HG02852 (cell line): ENCODE data around the gene MAL.

Source experiments
- ATAC-seq: cut with Tn5 transposase; IDR thresholded peaks from one replicate; pipeline ENCODE4 v1.9.1; 2021; ENCODE audit warnings: mild to moderate bottlenecking, moderate library complexity; ENCODE audit not compliant: unreplicated experiment

The MAL gene

GRCh38 chr2:94995553-94996304 is 29.8 kb upstream of the MAL start:
- no peak for ATAC-seq

- no peak for ATAC-seq
Observed at GRCh38 chr2:94996305-94997100, 29.0 kb upstream of the MAL start.

- no peak for ATAC-seq
Observed at GRCh38 chr2:94997981-94998930, 27.3 kb upstream of the MAL start.

DNA sequence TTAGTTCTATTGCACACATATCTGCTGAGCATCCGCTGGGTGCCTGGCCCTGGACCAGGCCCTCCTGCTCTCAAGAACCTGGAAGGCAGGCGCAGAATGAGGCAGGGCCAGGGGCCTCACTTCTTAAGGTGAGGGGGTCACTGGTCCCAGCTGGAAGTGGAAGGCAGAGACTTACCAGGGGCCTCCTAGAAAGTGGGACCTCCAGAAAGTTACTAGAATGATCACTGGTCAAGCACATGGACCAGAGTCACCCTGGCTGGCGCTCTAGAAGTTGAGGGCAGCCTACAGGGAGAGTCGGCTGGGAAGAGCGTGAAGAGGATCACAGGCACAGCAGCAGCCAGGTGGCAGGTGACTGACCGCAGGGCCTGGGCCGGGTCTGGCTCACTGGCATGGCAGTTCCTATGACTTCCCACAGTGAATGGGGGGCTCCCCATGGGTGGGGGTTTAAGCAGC is 26.1 kb upstream of the MAL start:
- ATAC-seq, result no peak

DNA sequence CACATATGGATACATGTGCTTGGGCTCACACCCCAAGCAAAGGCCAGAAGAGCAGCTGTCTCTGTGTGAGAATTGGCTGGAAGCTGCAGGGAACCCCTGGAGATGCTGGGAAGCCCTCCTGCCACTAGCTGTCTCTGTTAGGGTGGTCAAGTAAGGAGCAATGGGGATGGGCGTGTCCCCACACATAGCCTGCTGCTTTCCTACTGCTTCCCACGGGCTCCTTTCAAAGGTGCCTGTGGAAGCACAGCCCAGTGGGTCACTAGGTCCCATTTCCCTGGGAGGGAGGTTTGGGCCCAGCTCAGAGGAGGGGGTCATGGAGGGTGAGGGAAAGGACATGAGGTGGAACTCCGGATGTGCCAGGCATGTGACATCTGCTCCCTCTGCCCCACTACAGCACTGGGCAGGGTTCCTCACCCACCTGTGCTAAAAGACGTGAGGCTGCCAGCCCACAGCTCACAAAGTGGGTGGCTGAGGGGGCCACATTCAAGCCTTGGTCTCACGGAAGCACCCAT is 24.4 kb upstream of the MAL start:
- ATAC-seq, result no peak

GRCh38 chr2:95001701-95002100 is 23.8 kb upstream of the MAL start:
- no peak for ATAC-seq

DNA sequence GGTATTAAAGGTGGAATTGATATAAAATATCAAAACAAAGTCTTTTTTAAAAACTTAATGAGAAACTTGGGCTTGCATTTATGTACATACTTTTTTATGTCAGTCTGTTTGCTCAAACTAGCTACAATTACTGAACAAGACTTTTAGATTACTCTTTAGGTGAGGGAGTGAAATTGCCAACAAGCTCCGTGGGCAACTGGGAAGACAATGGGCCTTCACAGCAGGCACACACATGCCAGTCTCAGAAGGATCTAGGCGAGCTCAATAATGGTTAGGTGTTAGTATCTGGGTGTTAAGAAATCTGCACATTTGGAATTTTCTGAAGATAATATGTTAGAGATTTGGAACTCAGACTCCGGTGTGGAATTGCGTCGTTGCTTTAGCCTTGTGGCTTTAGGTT is 23.0 kb upstream of the MAL start:
- no peak for ATAC-seq

GRCh38 chr2:95004287-95004686 is 21.2 kb upstream of the MAL start:
- ATAC-seq, result no peak

DNA sequence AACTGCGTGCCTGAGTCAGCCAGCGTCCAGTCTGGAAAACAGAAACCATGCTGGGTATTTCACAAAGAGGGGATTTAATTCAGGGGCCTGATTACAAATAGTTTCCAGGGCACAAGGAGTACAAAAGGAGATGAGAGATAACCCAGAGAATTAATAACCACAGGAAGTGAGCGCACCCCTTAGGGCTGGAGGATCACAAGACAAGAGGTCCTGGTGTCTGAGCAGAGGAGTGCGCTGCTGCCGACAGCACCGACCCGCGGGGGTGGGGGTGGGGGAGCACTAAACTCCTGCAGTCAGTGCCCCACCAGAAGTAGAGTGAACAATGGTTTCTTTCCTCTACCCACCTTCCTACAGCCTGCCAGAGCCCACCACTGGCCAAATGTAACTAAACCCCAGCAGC is 20.8 kb upstream of the MAL start:
- ATAC-seq, result no peak

DNA sequence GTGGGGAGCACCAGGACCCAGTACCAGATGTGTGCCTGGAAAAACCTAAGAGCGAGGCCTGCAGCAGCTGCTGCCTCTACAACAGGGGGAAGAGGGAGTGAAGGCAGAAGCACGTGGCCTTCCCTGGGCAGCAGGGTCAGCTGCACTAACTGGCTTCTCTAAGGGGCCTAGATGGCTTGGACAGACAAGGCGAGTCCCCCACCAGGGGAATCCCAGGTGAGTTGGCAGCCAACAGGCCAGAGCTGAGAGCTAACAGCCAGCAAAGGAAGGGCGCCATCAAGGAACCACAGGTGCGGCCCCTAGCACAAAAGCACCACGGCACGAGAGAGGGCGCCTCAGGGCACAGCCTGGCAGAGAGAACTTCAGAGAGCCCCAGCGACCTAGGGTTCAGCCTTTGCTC is 19.8 kb upstream of the MAL start:
- ATAC-seq, result no peak

- no peak for ATAC-seq
Observed at GRCh38 chr2:95006588-95006987, 18.9 kb upstream of the MAL start.

GRCh38 chr2:95007031-95007609 is 18.4 kb upstream of the MAL start:
- ATAC-seq, result no peak

DNA sequence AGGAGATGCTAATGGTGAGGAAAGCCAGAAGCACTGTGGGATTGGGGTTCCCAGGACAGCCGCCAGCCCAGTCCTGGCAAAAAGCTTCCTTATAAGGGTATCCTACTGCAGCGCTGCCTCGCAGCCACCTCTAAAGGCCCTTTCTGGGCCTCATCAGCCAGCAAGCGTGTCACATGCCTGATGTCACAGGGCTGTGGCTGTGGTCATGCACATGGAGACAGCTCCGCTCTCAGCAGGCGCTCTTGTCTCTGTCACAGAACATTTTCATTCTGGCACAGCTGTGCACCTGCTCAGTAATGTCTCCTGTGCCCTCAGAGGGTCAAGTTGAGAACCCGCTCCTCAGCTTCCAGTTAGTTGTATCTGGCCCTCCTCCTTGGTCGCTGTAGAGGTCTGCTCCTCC is 17.7 kb upstream of the MAL start:
- no peak for ATAC-seq

DNA sequence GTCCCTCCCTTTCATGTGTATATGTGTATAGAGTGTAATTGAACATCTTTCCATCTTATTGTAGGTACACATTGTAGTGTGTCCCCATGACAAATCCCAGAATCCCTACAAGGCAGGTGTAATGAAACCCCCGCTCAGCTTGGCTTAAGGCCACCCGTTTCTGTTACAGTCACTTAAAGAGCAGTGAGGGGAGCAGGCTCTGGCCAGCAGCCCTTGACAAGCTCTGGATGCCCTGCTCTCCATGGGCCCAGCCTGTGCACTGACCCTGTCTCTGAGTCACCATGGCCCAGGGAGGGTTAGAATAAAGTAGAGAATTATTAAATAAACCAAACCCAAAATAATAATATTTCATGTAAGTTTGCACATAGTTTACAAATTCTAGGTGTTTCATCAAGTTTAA is 17.2 kb upstream of the MAL start:
- no peak for ATAC-seq

DNA sequence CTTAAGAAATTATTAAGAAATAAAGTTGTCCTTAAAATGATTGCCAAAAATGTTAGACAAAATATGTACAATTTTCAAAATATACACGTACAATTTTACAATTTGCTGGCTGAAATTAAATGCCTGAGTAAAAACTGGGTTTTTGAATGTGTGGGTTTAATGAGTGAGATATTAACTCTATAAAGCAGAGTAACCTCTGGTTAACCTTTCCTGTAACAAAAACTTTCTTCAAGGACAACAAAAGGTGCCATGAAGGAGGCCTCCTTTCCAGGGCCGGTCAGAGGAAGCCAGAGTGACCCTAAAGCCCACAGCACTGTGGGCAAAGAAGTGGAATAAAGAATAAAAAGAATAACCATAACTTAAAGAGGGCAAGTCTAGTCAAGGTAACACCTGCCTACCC is 16.5 kb upstream of the MAL start:
- no peak for ATAC-seq

- ATAC-seq, result no peak
Observed at GRCh38 chr2:95009412-95009811, 16.1 kb upstream of the MAL start.

DNA sequence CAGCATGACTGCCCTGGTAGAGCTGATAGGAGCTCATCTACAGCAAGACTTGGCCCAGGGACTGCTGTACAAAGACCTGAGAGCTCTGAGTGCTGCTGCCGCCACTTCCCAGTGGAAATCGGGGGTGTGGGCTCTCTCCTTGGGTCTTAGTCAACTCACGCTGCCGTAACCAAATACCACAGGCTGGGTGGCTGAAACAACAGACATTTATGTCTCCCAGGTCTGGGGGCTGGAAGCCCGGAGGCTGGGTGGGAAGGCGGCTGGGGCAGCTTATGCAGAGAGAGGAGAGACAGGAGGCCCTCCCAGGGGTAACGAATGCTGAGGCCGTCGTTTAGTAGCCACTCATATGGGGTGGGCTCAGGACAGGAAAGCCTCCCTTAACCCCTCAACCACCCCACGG is 15.4 kb upstream of the MAL start:
- no peak for ATAC-seq

DNA sequence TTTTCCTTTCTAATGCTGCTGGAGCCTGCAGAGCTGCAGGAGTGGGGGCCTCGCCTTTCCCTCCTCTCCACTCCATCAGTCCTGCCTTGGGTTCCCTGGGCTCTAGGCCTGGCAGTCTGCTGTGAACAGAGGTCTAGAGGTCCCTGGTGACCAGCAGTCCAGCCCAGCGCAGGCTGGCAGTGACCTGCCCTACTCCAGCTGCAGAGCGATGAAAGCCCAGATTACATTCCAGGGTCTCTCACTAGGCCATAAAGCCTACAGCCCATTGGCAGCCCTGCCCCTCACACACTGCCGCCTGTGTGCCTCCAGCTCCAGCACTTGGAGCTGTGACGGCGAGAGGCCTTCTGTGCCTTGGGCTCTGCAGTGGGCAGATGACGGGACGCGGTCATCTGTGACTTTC is 14.8 kb upstream of the MAL start:
- ATAC-seq, result no peak

DNA sequence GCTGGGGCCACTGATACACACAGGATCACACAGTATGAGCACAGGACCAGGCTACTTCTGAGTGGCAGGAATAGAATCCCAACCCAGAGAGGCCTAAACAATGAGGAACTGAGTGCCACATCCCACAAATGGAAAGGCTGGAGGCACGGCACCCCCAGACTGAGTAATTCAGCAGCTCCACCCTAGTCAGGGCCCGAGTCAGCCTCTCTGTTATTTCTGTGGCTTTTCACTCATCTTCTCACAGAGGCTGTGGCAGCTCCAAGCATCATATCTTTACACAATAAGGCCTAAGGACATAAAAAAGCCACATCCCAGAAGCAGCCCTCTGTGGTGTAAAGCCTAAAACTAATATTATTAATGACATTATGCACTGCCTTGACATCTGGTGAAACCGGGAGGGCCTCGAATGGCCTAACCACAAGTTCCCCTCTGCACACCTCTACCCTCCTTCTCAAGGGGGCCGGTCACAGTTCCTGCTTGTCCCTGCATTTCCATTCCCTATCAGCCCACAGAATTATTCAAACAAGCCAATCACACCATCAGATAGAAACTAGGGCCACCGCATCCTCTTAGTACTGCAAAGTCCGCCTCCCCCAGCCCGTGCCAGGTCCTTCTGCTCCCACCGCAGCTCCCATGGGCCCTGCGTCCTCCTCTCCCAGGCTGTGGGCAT is 12.5 kb upstream of the MAL start:
- peak; percentile 90 for ATAC-seq

GRCh38 chr2:95013726-95014125 is 11.8 kb upstream of the MAL start:
- ATAC-seq, result no peak
